ENCODE data around the gene ADAMTSL4. TPM values are rescaled to one million over a fixed set of nuclear protein-coding genes. Genes with fewer than 3 reads are reported as not detected.
"Not testable (repeated sequence)": the region's sequence is repeated elsewhere in the genome, so short reads cannot be mapped to it uniquely, and the experiment has no call there.

The ADAMTSL4 gene
- total RNA-seq, 1 experiment from 2014 or later = 9.5 TPM

GRCh38 chr1:150581437-150581836, 32.2 kb downstream of the ADAMTSL4 start:
- ATAC-seq; CTCF ChIA-PET; H3K27me3 ChIP-seq (ENCODE audit: control insufficient read depth, insufficient read depth, low read length); H3K4me3 ChIP-seq (ENCODE audit: low read depth in 2 of 2, low read length in 2 of 2); intact Hi-C loops (cut with micrococcal nuclease; ENCODE audit: unreplicated experiment); H3K4me1 ChIP-seq (ENCODE audit: control insufficient read depth, insufficient read depth, low read length); BruUV-seq (replicated peaks); POLR2A ChIA-PET; DNase-seq (ENCODE audit: low read depth, low spot score); H3K9me3 ChIP-seq (ENCODE audit: control insufficient read depth, insufficient read depth, low read depth, low read length); H3K27ac ChIP-seq (ENCODE audit: low read length); in situ Hi-C loops (cut with HindIII; ENCODE audit: low pct_unique_long_range_greater_than_20kb, low sequenced_read_pairs): not testable (repeated sequence)
- H3K36me3 ChIP-seq (ENCODE audit: control insufficient read depth, insufficient read depth, low read length) = peaks cover 23% of the 10 kb centered on the region

DNA sequence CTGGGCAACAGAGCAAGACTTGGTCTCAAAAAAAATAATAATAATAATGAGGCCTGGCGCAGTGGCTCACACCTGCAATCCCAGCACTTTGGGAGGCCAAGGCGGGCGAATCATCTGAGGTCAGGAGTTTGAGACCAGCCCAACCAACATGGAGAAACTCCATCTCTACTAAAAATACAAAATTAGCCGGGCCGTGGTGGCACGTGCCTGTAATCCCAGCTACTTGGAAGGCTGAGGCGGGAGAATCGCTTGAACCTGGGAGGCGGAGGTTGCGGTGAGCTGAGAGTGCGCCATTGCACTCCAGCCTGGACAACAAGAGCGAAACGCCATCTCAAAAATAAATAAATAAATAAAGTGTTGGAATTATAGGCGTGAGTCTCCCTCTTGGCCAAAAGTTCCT, 32.8 kb downstream of the ADAMTSL4 start:
- POLR2A ChIA-PET; intact Hi-C loops (cut with micrococcal nuclease; ENCODE audit: unreplicated experiment); BruUV-seq (replicated peaks); H3K27me3 ChIP-seq (ENCODE audit: control insufficient read depth, insufficient read depth, low read length); ATAC-seq; H3K27ac ChIP-seq (ENCODE audit: low read length); DNase-seq (ENCODE audit: low read depth, low spot score); H3K9me3 ChIP-seq (ENCODE audit: control insufficient read depth, insufficient read depth, low read depth, low read length); CTCF ChIA-PET; H3K4me1 ChIP-seq (ENCODE audit: control insufficient read depth, insufficient read depth, low read length); H3K4me3 ChIP-seq (ENCODE audit: low read depth in 2 of 2, low read length in 2 of 2); in situ Hi-C loops (cut with HindIII; ENCODE audit: low pct_unique_long_range_greater_than_20kb, low sequenced_read_pairs): not testable (repeated sequence)
- peaks cover 18% of the 10 kb centered on the region for H3K36me3 ChIP-seq (ENCODE audit: control insufficient read depth, insufficient read depth, low read length)

- intact Hi-C loops (cut with micrococcal nuclease; ENCODE audit: unreplicated experiment) (no loop called here), in situ Hi-C loops (cut with HindIII; ENCODE audit: low pct_unique_long_range_greater_than_20kb, low sequenced_read_pairs) (no loop called here)
- TF ChIP-seq POLR2AphosphoS5 (IDR thresholded peaks at IDR 0.05; ENCODE audit: low read depth, low read length) (no peak), SIN3A (IDR thresholded peaks at IDR 0.05; ENCODE audit: borderline replicate concordance, insufficient read depth, low read depth, low read length) (no peak), TCF7L2 (IDR thresholded peaks at IDR 0.05; ENCODE audit: low read depth, low read length) (no peak), CTCF (IDR thresholded peaks at IDR 0.05) (no peak), REST (IDR thresholded peaks at IDR 0.05; ENCODE audit: insufficient read depth in 1 of 2, low read depth in 2 of 2, low read length in 1 of 2) (no peak)
- peaks cover 14% of the 10 kb centered on the region for H3K36me3 ChIP-seq (ENCODE audit: control insufficient read depth, insufficient read depth, low read length)
- H3K4me3 ChIP-seq (ENCODE audit: low read depth in 2 of 2, low read length in 2 of 2) = no peak overlapping the region
- ATAC-seq = no peak
- H3K27ac ChIP-seq (ENCODE audit: low read length) = no peak overlapping the region
- ChIA-PET POLR2A (no interaction called here), CTCF (no interaction called here)
- no peaks in the 10 kb centered on the region for H3K27me3 ChIP-seq (ENCODE audit: control insufficient read depth, insufficient read depth, low read length)
- no peaks in the 10 kb centered on the region for H3K9me3 ChIP-seq (ENCODE audit: control insufficient read depth, insufficient read depth, low read depth, low read length)
- no TSS peak for BruUV-seq (replicated peaks)
- no peaks in the 10 kb centered on the region for H3K4me1 ChIP-seq (ENCODE audit: control insufficient read depth, insufficient read depth, low read length)
- DNase-seq (ENCODE audit: low read depth, low spot score) = no peak
Measured at GRCh38 chr1:150582371-150582770, 33.2 kb downstream of the ADAMTSL4 start.

Measured in Panc1 (cell line).